ENCODE results near the gene SHC2.

DNA sequence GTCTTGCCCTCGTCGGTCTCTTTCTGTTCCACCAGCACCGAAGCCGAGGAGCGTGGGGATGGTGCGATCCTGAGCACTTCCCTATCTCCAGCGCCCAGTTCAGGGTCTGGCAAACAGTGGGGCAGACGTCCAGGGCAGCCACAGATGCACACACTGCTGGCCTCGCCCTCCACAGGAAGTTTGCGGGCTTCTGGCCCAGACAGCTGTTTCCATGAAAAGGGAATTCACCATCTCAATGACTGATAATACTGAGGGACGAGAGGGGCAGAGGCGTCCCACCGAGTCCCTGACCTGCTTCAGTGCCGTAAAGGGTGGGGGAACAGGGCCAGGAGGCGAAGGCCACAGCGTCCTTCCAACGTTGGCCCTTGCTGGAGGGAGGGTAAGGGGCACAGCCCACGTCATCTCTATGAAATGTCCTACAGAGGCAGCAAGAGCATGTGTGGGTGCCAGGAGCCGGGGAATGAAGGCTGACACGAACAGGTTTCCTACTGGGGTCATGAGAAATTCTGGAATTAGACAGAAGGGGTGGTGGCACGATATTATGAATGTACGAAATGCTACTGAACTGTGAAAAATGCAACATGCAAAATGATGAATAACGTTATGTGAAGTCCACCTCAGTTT lies 19.5 kb downstream of the SHC2 start:
- TF ChIP-seq, protein P1, sequence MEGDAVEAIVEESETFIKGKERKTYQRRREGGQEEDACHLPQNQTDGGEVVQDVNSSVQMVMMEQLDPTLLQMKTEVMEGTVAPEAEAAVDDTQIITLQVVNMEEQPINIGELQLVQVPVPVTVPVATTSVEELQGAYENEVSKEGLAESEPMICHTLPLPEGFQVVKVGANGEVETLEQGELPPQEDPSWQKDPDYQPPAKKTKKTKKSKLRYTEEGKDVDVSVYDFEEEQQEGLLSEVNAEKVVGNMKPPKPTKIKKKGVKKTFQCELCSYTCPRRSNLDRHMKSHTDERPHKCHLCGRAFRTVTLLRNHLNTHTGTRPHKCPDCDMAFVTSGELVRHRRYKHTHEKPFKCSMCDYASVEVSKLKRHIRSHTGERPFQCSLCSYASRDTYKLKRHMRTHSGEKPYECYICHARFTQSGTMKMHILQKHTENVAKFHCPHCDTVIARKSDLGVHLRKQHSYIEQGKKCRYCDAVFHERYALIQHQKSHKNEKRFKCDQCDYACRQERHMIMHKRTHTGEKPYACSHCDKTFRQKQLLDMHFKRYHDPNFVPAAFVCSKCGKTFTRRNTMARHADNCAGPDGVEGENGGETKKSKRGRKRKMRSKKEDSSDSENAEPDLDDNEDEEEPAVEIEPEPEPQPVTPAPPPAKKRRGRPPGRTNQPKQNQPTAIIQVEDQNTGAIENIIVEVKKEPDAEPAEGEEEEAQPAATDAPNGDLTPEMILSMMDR (IDR thresholded peaks at IDR 0.05; ENCODE audit: poor library complexity), result no peak
- TF ChIP-seq EZH2 (IDR thresholded peaks at IDR 0.05; ENCODE audit: borderline replicate concordance) (no peak), EZH2phosphoT487 (IDR thresholded peaks at IDR 0.05; ENCODE audit: low read depth, severe bottlenecking, unreplicated experiment) (no peak)

Measured in hepatocyte (in vitro differentiated cells).